Adrenal gland (tissue), 12 donors: Measurements from ENCODE around the gene CTPS2. TPM values are rescaled to one million over a fixed set of nuclear protein-coding genes. Genes with fewer than 3 reads are reported as not detected.

Experiments used
- DNase-seq, 7 donors: peaks; one replicate each; pipeline ENCODE4 v3.0.0-alpha.2; 2019 to 2020
- H3K27ac ChIP-seq, 5 donors: fragments of 200-600 bp; sonication (generic) in 4 of 5; 1 replicate in 3 of 5; 2 replicates in 2 of 5; pipeline versions ENCODE4 v1.5.1 to v1.8.0; 2016 to 2020; ENCODE audit warnings: mild to moderate bottlenecking in 1 of 5
- H3K27me3 ChIP-seq: fragments of 200-600 bp; 2 replicates; pipeline ENCODE4 v1.8.0; 2021
- H3K36me3 ChIP-seq, 2 donors: fragments of 200-600 bp; replicated peaks in 1 of 2; 1 replicate in 1 of 2; 2 replicates in 1 of 2; pipeline versions ENCODE4 v1.5.1 to v1.8.0; 2018 to 2022
- H3K4me1 ChIP-seq, 2 donors: fragments of 200-600 bp; replicated peaks in 1 of 2; 1 replicate in 1 of 2; 2 replicates in 1 of 2; pipeline versions ENCODE4 v1.5.1 to v1.8.0; 2018 to 2021
- H3K4me3 ChIP-seq, 4 donors: fragments of 200-600 bp; sonication (generic) in 3 of 4; one replicate each; pipeline ENCODE4 v1.5.1; 2016 to 2018
- H3K9me3 ChIP-seq, 3 donors: fragments of 200-600 bp; sonication (generic) in 1 of 3; replicated peaks in 1 of 3; 1 replicate in 2 of 3; 2 replicates in 1 of 3; pipeline versions ENCODE4 v1.5.1 to v1.8.0; 2016 to 2021
- POLR2A ChIP-seq, 2 donors: fragments of 450-650 bp; IDR thresholded peaks; one replicate each; pipeline ENCODE4 v1.6.1; 2017; ENCODE audit warnings: antibody characterized with exemption in 2 of 2, mild to moderate bottlenecking in 2 of 2, moderate library complexity in 1 of 2
- WGBS, 4 donors: extraction: QIAGEN DNeasy Blood & Tissue Kit in 2 of 4; methylation state at CpG; one replicate each; pipeline versions ENCODE4 v1.1.5 to v1.1.7; 2013 to 2017; 5-methylcytosine and 5-hydroxymethylcytosine counted together
- intact Hi-C, 2 donors: fragments of 100-400 bp; cut with DNase I; formaldehyde crosslinking; loops; one replicate each; pipeline versions ENCODE4 v1.14.1 to v1.15.0; 2022 to 2023
- polyA plus RNA-seq, 3 donors: library from polyadenylated mRNA; stranded (reverse); fragments of 200-250 nt in 2 of 3; fragments of 350-450 nt in 1 of 3; fragmentation: Illumina TruSeq in 1 of 3; extraction: RNeasy Lipid Tissue Mini Kit (QIAGEN cat#74804) in 1 of 3; gene quantifications; one replicate each; pipeline ENCODE4 v1.2.3, GENCODE V29; 2013 to 2014
- total RNA-seq, 9 donors: library from RNA; depleted of rRNA in 4 of 9; stranded (reverse); fragments of >200 nt in 4 of 9; fragments of 120-200 nt in 1 of 9; fragmentation: NEBNext Ultra II Directional in 1 of 9; extraction: Animal tissue kit (Norgen Biotek cat#: 25700) in 1 of 9; gene quantifications; one replicate each; pipeline versions ENCODE4 v1.1.0 to v1.2.4, GENCODE V29; 2013 to 2023
- TF ChIP-seq, protein P1 (sequence below), 6 experiments: fragments of 450-650 bp in 4 of 6; fragments of 200-600 bp in 2 of 6; sonication (generic) in 1 of 6; IDR thresholded peaks; 1 replicate in 5 of 6; 2 replicates in 1 of 6; pipeline versions ENCODE4 v1.5.1 to v1.8.0; 2016 to 2021; ENCODE audit warnings: antibody characterized with exemption in 6 of 6, mild to moderate bottlenecking in 2 of 6, moderate library complexity in 1 of 6
- donor health status: healthy with polysubstance abuse.
- donor health status: Bipolar disorder and iron deficiency.
- donor health status: DM: yes; HTN: yes; CAD: no.
- donor health status: DM: no; HTN: no; CAD: no.
- donor health status: DM: no; HTN: no; CAD: no.
- donor health status: DM: yes; HTN: yes; CAD: no.

CTPS2 gene
- total and polyA plus RNA-seq, 12 donors, result 8.1 to 35.8 (median 18.6) TPM

DNA sequence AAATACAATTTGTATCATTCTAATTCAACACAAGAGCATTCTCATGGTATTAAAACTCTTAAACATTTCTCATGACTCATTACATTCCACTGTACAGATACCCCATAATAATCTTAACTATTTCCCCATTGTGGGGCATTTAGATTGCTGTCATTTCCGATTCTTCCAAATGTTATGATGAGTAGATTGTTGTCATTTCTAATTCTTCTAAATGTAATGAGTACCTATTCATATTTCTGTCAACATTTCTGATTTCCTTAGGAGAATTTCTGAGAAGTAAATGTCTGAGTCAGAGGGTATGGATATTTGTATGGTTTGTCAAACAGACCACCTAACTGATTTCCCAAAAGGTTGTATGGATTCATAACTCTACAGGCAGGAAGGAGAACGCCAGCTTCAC lies 54.2 kb downstream of the CTPS2 start:
- 79 to 95% (median 90%) methylated on average over 2 of the region's 2 CpGs for WGBS, 4 donors
- Histone ChIP-seq H3K4me3 (no peak overlapping the region), H3K36me3 (no peaks in the 10 kb centered on the region), H3K27me3 (no peaks in the 10 kb centered on the region), H3K9me3 (no peaks in the 10 kb centered on the region), H3K4me1 (no peaks in the 10 kb centered on the region), H3K27ac (no peak overlapping the region)
- intact Hi-C loops, result no loop called here
- DNase-seq, result no peak
- TF ChIP-seq, protein P1, sequence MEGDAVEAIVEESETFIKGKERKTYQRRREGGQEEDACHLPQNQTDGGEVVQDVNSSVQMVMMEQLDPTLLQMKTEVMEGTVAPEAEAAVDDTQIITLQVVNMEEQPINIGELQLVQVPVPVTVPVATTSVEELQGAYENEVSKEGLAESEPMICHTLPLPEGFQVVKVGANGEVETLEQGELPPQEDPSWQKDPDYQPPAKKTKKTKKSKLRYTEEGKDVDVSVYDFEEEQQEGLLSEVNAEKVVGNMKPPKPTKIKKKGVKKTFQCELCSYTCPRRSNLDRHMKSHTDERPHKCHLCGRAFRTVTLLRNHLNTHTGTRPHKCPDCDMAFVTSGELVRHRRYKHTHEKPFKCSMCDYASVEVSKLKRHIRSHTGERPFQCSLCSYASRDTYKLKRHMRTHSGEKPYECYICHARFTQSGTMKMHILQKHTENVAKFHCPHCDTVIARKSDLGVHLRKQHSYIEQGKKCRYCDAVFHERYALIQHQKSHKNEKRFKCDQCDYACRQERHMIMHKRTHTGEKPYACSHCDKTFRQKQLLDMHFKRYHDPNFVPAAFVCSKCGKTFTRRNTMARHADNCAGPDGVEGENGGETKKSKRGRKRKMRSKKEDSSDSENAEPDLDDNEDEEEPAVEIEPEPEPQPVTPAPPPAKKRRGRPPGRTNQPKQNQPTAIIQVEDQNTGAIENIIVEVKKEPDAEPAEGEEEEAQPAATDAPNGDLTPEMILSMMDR (IDR thresholded peaks at IDR 0.05), result no peak
- no peak for TF ChIP-seq POLR2A (IDR thresholded peaks at IDR 0.05)

DNA sequence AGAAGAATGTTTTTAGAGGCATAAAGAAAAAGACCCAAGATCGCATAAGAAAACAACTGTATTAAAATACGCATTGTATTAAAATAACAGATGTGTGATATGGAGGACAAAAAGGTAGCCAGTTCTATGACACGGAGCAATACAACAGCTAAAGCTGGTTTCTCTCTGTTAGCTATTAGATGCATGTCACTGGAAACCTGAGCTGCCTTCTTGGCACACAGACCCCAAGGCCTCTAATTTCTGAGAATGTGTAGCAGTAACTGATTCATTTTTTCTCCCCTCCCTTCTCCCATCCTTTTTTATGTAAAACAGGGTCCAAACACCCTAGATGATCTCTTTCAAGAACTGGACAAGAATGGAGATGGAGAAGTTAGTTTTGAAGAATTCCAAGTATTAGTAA lies 58.4 kb downstream of the CTPS2 start:
- 63 to 68% (median 64%) methylated on average over 3 of the region's 3 CpGs for WGBS, 4 donors
- no peaks in the 10 kb centered on the region for H3K9me3 ChIP-seq
- H3K27me3 ChIP-seq, result no peaks in the 10 kb centered on the region
- H3K4me1 ChIP-seq, result no peaks in the 10 kb centered on the region
- H3K4me3 ChIP-seq, result no peak overlapping the region
- no peaks in the 10 kb centered on the region for H3K36me3 ChIP-seq
- H3K27ac ChIP-seq, result peak overlapping the region in 2 of 5 donors; percentile 50 to 67
- DNase-seq, result peak in 4 of 7 donors; percentile 21 to 43 (median 29)
- TF ChIP-seq, protein P1 (IDR thresholded peaks at IDR 0.05), result no peak
- intact Hi-C loops, result no loop called here

DNA sequence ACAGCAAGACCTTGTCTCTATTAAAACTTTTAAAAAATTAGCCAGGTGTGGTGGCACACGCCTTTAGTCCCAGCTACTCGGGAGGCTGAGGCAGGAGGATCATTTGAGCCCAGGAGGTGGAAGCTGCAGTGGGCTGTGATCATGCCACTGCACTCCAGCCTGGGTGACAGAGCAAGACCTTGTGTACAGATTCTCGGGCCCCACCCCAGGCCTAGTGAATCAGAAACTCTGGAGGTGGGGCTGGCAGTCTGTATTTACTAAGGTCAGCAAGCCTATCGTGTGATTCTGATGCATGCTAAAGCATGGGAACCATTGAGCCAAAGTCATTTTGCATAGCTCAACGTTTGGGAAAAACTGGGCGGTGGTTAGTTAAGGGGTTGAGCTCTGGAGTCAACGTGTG lies 59.0 kb downstream of the CTPS2 start:
- Histone ChIP-seq H3K27ac (peak overlapping the region in 2 of 5 donors; percentile 50 to 67), H3K9me3 (no peaks in the 10 kb centered on the region), H3K27me3 (no peaks in the 10 kb centered on the region), H3K36me3 (no peaks in the 10 kb centered on the region), H3K4me1 (no peaks in the 10 kb centered on the region), H3K4me3 (no peak overlapping the region)
- TF ChIP-seq POLR2A (IDR thresholded peaks at IDR 0.05), result no peak
- TF ChIP-seq, protein P1 (IDR thresholded peaks at IDR 0.05), result no peak
- 63 to 100% (median 75%) methylated on average over 1 to 7 of the region's 7 CpGs for WGBS, 4 donors
- intact Hi-C loops, result no loop called here
- peak in 5 of 7 donors; percentile 22 to 45 (median 26) for DNase-seq

DNA sequence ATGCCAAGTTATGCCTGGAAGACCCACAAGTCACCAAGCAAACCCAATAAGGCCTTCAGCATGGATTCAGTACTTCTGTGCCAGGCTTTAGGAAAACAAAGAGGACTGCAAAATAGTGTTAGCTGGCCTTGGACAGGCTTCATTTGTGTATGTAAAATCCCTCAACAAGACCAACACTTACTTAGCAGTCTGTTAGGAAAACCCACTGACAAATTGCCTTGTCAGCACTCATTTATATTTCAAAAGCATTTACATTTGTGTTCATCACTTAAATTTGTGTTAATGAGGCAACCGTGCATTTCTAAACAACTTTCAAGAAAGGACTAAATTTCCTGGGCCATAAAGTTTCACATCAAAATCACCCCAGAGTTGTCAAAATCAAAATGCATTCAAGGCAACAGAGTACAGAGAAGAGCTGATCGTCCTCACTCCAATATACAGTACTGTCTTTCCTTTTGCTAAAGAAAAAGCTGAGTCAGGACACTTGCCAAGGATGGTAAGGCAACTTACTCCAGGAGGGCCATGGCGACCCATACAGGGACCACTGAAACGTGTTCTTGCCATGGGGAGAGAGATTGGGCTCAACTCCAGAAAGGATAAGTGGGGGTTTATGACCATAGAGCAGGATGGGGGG lies 61.0 kb downstream of the CTPS2 start:
- Histone ChIP-seq H3K27ac (no peak overlapping the region), H3K27me3 (peaks cover 5% of the 10 kb centered on the region), H3K9me3 (no peaks in the 10 kb centered on the region), H3K4me1 (no peaks in the 10 kb centered on the region), H3K36me3 (no peaks in the 10 kb centered on the region), H3K4me3 (no peak overlapping the region)
- DNase-seq, result no peak
- TF ChIP-seq POLR2A (IDR thresholded peaks at IDR 0.05), result no peak
- TF ChIP-seq, protein P1 (IDR thresholded peaks at IDR 0.05), result no peak
- WGBS, 4 donors, result 74 to 94% (median 85%) methylated on average over 3 to 4 of the region's 4 CpGs
- intact Hi-C loops, result no loop called here
